Gastrocnemius medialis (tissue), 4 donors: ENCODE measurements around the gene GHITM. TPM values are rescaled to one million over a fixed set of nuclear protein-coding genes. Genes with fewer than 3 reads are reported as not detected.

Experiments
- ATAC-seq, 2 donors: fragments of 150-250 bp; one replicate each; pipeline ENCODE4 v1.9.1; 2016
- DNase-seq, 2 donors: peaks; one replicate each; pipeline ENCODE4 v3.0.0-alpha.2; 2019
- H3K27ac ChIP-seq, 4 donors: fragments of 200-600 bp; sonication (generic); 1 replicate in 1 of 4; 2 replicates in 3 of 4; pipeline ENCODE4 v1.5.1; 2016 to 2018; ENCODE audit warnings: mild to moderate bottlenecking in 2 of 4, moderate library complexity in 1 of 4
- H3K27me3 ChIP-seq, 3 donors: fragments of 200-600 bp; sonication (generic) in 2 of 3; 1 replicate in 1 of 3; 2 replicates in 2 of 3; pipeline versions ENCODE4 v1.5.1 to v1.6.0; 2016 to 2019; ENCODE audit warnings: mild to moderate bottlenecking in 1 of 3, moderate library complexity in 1 of 3
- H3K36me3 ChIP-seq, 2 donors: fragments of 200-600 bp; sonication (generic) in 1 of 2; one replicate each; pipeline ENCODE4 v1.5.1; 2017 to 2018
- H3K4me1 ChIP-seq, 2 donors: fragments of 200-600 bp; sonication (generic) in 1 of 2; one replicate each; pipeline ENCODE4 v1.5.1; 2016 to 2017; ENCODE audit warnings: mild to moderate bottlenecking in 2 of 2
- H3K4me3 ChIP-seq, 4 donors: fragments of 200-600 bp; sonication (generic) in 3 of 4; 1 replicate in 1 of 4; 2 replicates in 3 of 4; pipeline ENCODE4 v1.5.1; 2016 to 2019; ENCODE audit warnings: mild to moderate bottlenecking in 2 of 4
- H3K9me3 ChIP-seq, 3 donors: fragments of 200-600 bp; sonication (generic) in 2 of 3; 1 replicate in 1 of 3; 2 replicates in 2 of 3; pipeline ENCODE4 v1.5.1; 2016 to 2019
- POLR2A ChIP-seq, 2 donors: fragments of 450-650 bp; IDR thresholded peaks; one replicate each; pipeline ENCODE4 v1.6.1; 2017; ENCODE audit warnings: antibody characterized with exemption in 2 of 2, mild to moderate bottlenecking in 2 of 2, moderate library complexity in 2 of 2
- in situ Hi-C, 4 donors: fragments of 200-750 bp; cut with MboI; loops; one replicate each; pipeline versions ENCODE4 v1.15.0 to v1.8.0; 2017; ENCODE audit warnings: low sequenced_read_pairs in 4 of 4
- intact Hi-C: fragments of 100-400 bp; cut with DNase I; formaldehyde crosslinking; loops from one replicate; pipeline ENCODE4 v1.15.1; 2023; ENCODE audit warnings: low total_unique reads
- total RNA-seq, 4 donors: library from RNA; depleted of rRNA; stranded (reverse); fragments of >200 nt; gene quantifications; one replicate each; pipeline versions ENCODE4 v1.1.0 to v1.2.3, GENCODE V29; 2016
- TF ChIP-seq, protein P1 (sequence below), 5 experiments: fragments of 450-650 bp in 3 of 5; fragments of 200-600 bp in 2 of 5; sonication (generic) in 2 of 5; IDR thresholded peaks in 4 of 5; conservative IDR thresholded peaks in 1 of 5; 1 replicate in 4 of 5; 2 replicates in 1 of 5; pipeline ENCODE4 v1.5.1; 2016 to 2019; ENCODE audit warnings: antibody characterized with exemption in 5 of 5, mild to moderate bottlenecking in 3 of 5, moderate library complexity in 3 of 5

GHITM gene
- total RNA-seq, 4 donors from 2014 or later = 307 to 444 (median 358) TPM

DNA sequence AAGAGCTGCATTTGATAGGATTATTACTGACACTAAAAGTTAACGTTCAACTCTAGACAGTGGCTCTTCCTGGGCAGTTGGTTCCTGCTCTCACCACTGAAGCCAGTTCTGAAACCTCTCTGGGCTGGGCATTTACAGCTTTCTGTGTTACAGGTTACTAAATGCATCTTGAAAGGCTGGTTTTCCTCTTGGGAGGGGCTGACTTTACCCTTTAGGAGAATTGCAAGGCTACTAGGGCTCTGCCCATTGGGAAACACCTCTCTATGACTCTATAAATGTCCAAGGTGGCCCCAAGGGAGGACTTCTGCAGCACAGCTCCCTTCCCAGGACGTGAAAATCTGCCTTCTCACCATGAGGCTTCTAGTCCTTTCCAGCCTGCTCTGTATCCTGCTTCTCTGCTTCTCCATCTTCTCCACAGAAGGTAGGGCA is 34.2 kb downstream of the GHITM start, which contains the start of gene GPR15LG:
Gene GPR15LG, plus strand, starts transcription at position 301 of the 429 bp plus-strand sequence. Its CDS starts 51 bp downstream, at position 352.
- intact Hi-C loops = no loop called here
- Histone ChIP-seq H3K27ac (no peak within 1 kb of the TSS), H3K27me3 (no peaks in the 10 kb centered on the region), H3K9me3 (no peaks in the 10 kb centered on the region), H3K36me3 (no peaks in the 10 kb centered on the region), H3K4me1 (no peaks in the 10 kb centered on the region), H3K4me3 (no peak within 1 kb of the TSS)
- DNase-seq (no peak), ATAC-seq (no peak)
- in situ Hi-C loops = no loop called here
- TF ChIP-seq, protein P1, sequence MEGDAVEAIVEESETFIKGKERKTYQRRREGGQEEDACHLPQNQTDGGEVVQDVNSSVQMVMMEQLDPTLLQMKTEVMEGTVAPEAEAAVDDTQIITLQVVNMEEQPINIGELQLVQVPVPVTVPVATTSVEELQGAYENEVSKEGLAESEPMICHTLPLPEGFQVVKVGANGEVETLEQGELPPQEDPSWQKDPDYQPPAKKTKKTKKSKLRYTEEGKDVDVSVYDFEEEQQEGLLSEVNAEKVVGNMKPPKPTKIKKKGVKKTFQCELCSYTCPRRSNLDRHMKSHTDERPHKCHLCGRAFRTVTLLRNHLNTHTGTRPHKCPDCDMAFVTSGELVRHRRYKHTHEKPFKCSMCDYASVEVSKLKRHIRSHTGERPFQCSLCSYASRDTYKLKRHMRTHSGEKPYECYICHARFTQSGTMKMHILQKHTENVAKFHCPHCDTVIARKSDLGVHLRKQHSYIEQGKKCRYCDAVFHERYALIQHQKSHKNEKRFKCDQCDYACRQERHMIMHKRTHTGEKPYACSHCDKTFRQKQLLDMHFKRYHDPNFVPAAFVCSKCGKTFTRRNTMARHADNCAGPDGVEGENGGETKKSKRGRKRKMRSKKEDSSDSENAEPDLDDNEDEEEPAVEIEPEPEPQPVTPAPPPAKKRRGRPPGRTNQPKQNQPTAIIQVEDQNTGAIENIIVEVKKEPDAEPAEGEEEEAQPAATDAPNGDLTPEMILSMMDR (IDR thresholded peaks at IDR 0.05 in 4 of 5, conservative IDR thresholded peaks at IDR 0.05 in 1 of 5) = no peak
- TF ChIP-seq POLR2A (IDR thresholded peaks at IDR 0.05) = no peak

DNA sequence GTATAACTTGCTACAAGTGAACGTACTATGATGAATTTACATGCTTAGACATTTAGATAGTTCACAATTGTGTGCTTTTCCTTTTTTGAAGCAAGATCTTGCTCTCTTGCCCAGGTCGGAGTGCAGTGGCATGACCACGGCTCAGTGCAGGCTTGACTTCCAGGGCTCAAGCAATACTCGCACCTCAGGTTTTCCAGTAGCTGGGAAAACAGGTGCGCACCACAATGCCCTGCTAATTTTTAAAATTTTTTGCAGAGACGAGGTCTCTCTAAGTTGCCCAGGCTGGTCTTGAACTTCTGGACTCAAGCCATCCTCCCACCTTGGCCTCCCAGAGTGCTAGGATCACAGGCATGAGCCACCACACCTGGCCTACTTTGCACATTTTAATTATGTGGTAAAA is 36.1 kb downstream of the GHITM start:
- H3K27me3 ChIP-seq = no peaks in the 10 kb centered on the region
- TF ChIP-seq, protein P1 (IDR thresholded peaks at IDR 0.05 in 4 of 5, conservative IDR thresholded peaks at IDR 0.05 in 1 of 5) = no peak
- no peak for TF ChIP-seq POLR2A (IDR thresholded peaks at IDR 0.05)
- no peaks in the 10 kb centered on the region for H3K9me3 ChIP-seq
- no peak for DNase-seq
- H3K27ac ChIP-seq = no peak overlapping the region
- no peaks in the 10 kb centered on the region for H3K36me3 ChIP-seq
- no peaks in the 10 kb centered on the region for H3K4me1 ChIP-seq
- ATAC-seq = no peak
- no peak overlapping the region for H3K4me3 ChIP-seq
- in situ Hi-C loops (no loop called here), intact Hi-C loops (no loop called here)

DNA sequence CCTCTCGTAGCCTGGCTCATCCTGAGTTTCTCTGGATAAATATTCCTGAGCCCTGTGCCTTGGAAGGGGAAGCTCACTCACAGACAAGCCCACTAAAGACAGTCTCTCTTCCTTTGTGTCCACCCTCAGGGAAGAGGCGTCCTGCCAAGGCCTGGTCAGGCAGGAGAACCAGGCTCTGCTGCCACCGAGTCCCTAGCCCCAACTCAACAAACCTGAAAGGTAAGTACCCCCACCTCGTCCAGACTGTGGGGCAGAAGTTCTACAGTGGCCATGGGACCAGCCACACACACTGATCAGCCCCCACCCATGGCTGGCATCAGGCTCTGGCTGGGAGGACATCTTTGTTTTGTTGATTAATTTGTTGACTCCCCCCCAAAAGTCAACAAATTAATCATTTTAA is 37.0 kb downstream of the GHITM start:
- H3K27ac ChIP-seq = no peak overlapping the region
- DNase-seq (no peak), ATAC-seq (no peak)
- in situ Hi-C loops = no loop called here
- no peak overlapping the region for H3K4me3 ChIP-seq
- H3K9me3 ChIP-seq = no peaks in the 10 kb centered on the region
- H3K36me3 ChIP-seq = no peaks in the 10 kb centered on the region
- intact Hi-C loops = no loop called here
- no peaks in the 10 kb centered on the region for H3K4me1 ChIP-seq
- TF ChIP-seq POLR2A (IDR thresholded peaks at IDR 0.05) = no peak
- TF ChIP-seq, protein P1 (IDR thresholded peaks at IDR 0.05 in 4 of 5, conservative IDR thresholded peaks at IDR 0.05 in 1 of 5) = no peak
- no peaks in the 10 kb centered on the region for H3K27me3 ChIP-seq

DNA sequence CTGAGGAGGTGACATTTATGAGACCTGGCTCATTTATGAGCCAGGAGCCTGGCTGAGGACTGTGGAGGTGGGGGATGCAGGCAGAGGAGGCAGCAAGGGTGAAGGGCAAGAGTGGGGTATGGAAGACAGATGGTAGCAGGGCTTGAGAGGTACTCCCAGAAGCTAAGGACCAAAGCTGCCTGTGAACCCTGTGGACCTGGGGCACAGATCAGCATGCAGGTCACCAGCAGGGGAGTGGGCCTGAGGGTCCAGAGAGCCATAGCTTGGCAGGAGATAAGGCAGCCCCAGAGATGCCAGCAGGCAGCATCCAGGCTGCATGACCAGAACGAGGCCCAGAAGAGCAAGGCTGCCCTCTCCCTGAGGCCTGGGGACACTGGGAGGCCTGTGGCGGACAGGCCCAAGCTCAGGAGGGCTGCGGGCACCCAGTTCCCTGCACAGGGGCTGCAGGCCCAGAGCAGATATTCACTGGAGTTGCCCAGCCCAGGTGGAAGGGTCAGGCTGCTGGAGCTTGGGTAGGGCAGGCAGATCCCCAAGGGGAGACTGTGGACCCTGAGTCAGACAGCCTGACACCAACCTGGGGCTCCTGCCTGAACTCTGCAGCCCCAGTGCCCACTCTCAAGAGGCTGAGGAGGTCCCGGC is 37.6 kb downstream of the GHITM start:
- intact Hi-C loops = no loop called here
- no peak for DNase-seq
- Histone ChIP-seq H3K27ac (no peak overlapping the region), H3K36me3 (no peaks in the 10 kb centered on the region), H3K4me1 (no peaks in the 10 kb centered on the region), H3K4me3 (no peak overlapping the region), H3K27me3 (no peaks in the 10 kb centered on the region), H3K9me3 (no peaks in the 10 kb centered on the region)
- no peak for ATAC-seq
- TF ChIP-seq POLR2A (IDR thresholded peaks at IDR 0.05) = no peak
- TF ChIP-seq, protein P1 (IDR thresholded peaks at IDR 0.05 in 4 of 5, conservative IDR thresholded peaks at IDR 0.05 in 1 of 5) = no peak
- in situ Hi-C loops = no loop called here
